OCI-LY7 (cell line): ENCODE results near the gene METTL23. TPM values are rescaled to one million over a fixed set of nuclear protein-coding genes. Genes with fewer than 3 reads are reported as not detected.

Experiments
- BruUV-seq: library from RNA; stranded (reverse); fragments of 400-500 nt; replicated peaks from 2 replicates; lab custom pipeline; 2021; lab: Mats Ljungman, UMichigan
- CTCF ChIA-PET: fragments of 300-600 bp; sonication (Branson Sonifier 250); formaldehyde crosslinking; loops from one replicate; lab custom pipeline; 2022; ENCODE audit warnings: antibody characterized with exemption; ENCODE audit not compliant: unreplicated experiment; lab: Charles Lee
- POLR2A ChIA-PET: fragments of 300-600 bp; sonication (Branson Sonifier 250); formaldehyde crosslinking; loops from one replicate; lab custom pipeline; 2022; ENCODE audit warnings: antibody characterized with exemption; lab: Charles Lee
- DNase-seq: peaks from one replicate; pipeline ENCODE4 v3.0.0-alpha.2; 2015; ENCODE audit warnings: low spot score
- H2AFZ ChIP-seq: fragments of 200-600 bp; sonication (generic), shearing (Covaris generic); 2 replicates; pipeline ENCODE4 v1.6.1; 2014; ENCODE audit warnings: mild to moderate bottlenecking, antibody characterized with exemption, low read length, moderate library complexity
- H3K27ac ChIP-seq: fragments of 200-600 bp; sonication (generic); 2 replicates; pipeline ENCODE4 v1.5.1; 2014; ENCODE audit warnings: mixed run types, low read depth, mild to moderate bottlenecking, moderate library complexity, low read length, inconsistent platforms; ENCODE audit not compliant: poor library complexity, severe bottlenecking
- H3K36me3 ChIP-seq: fragments of 200-600 bp; sonication (generic); 2 replicates; pipeline ENCODE4 v1.6.1; 2014; ENCODE audit warnings: mild to moderate bottlenecking, antibody characterized with exemption, low read length, moderate library complexity, mixed read lengths; ENCODE audit not compliant: insufficient read depth
- H3K4me1 ChIP-seq: fragments of 200-600 bp; sonication (generic); 2 replicates; pipeline ENCODE4 v1.5.1; 2014; ENCODE audit warnings: mild to moderate bottlenecking, low read length; ENCODE audit not compliant: insufficient read depth, poor library complexity, severe bottlenecking
- H3K4me2 ChIP-seq: fragments of 200-600 bp; sonication (generic); 2 replicates; pipeline ENCODE4 v1.6.1; 2014; ENCODE audit warnings: mild to moderate bottlenecking, low read length
- H3K4me3 ChIP-seq: fragments of 200-600 bp; sonication (generic); 2 replicates; pipeline ENCODE4 v1.5.1; 2014; ENCODE audit warnings: mild to moderate bottlenecking, low read depth, low read length; ENCODE audit not compliant: poor library complexity, severe bottlenecking
- H3K79me2 ChIP-seq: fragments of 200-600 bp; sonication (generic); 2 replicates; pipeline ENCODE4 v1.6.1; 2016; ENCODE audit warnings: low read depth, mild to moderate bottlenecking, low read length, moderate library complexity, mixed read lengths; ENCODE audit not compliant: insufficient read depth
- H3K9me2 ChIP-seq: fragments of 200-600 bp; sonication (generic); 2 replicates; pipeline ENCODE4 v1.6.1; 2016; ENCODE audit warnings: mild to moderate bottlenecking, low read length, mixed read lengths; ENCODE audit not compliant: insufficient read depth
- H3K9me3 ChIP-seq: fragments of 200-600 bp; sonication (generic); 2 replicates; pipeline ENCODE4 v1.6.1; 2014; ENCODE audit warnings: mild to moderate bottlenecking, mixed run types, low read length, mixed read lengths
- H4K20me1 ChIP-seq: fragments of 200-600 bp; sonication (generic); 2 replicates; pipeline ENCODE4 v1.6.1; 2014; ENCODE audit warnings: mild to moderate bottlenecking, antibody characterized with exemption, low read length, moderate library complexity, mixed read lengths; ENCODE audit not compliant: insufficient read depth
- CTCF ChIP-seq: fragments of 200-600 bp; sonication (generic); conservative IDR thresholded peaks from 2 replicates; pipeline ENCODE4 v1.5.1; 2014; ENCODE audit warnings: mild to moderate bottlenecking, antibody characterized with exemption, low read length, moderate library complexity, mixed read lengths
- EZH2phosphoT487 ChIP-seq: fragments of 200-600 bp; sonication (generic); IDR thresholded peaks from 2 replicates; pipeline ENCODE4 v1.6.1; 2018; ENCODE audit warnings: low read depth, borderline replicate concordance, mild to moderate bottlenecking, mixed run types, antibody characterized with exemption, low read length, moderate library complexity, mixed read lengths
- intact Hi-C: fragments of 100-400 bp; cut with micrococcal nuclease; formaldehyde crosslinking; loops from one replicate; pipeline ENCODE4 v1.10.0; 2022; ENCODE audit not compliant: unreplicated experiment
- total RNA-seq, 2 experiments: library from RNA; depleted of rRNA in 1 of 2; stranded (reverse); fragments of >200 nt in 1 of 2; shearing (Covaris generic) in 1 of 2; gene quantifications; 2 replicates each; pipeline ENCODE4 v1.2.3, GENCODE V29; 2014 to 2022

METTL23 gene
- total RNA-seq, 2 experiments from 2014 or later = 82.7 to 93.7 TPM

- intact Hi-C loops = no loop called here
- Histone ChIP-seq H3K9me2 (no peaks in the 10 kb centered on the region), H3K36me3 (no peaks in the 10 kb centered on the region), H4K20me1 (no peaks in the 10 kb centered on the region), H3K4me3 (no peak overlapping the region), H3K4me2 (no peak overlapping the region), H2AFZ (no peak overlapping the region), H3K79me2 (no peaks in the 10 kb centered on the region), H3K27ac (no peak overlapping the region), H3K9me3 (no peaks in the 10 kb centered on the region), H3K4me1 (no peaks in the 10 kb centered on the region)
- CTCF ChIA-PET = no interaction called here
- BruUV-seq = no TSS peak
- no peak for DNase-seq
- POLR2A ChIA-PET = no interaction called here
- no peak for TF ChIP-seq CTCF
- TF ChIP-seq EZH2phosphoT487 = no peak
Observed at GRCh38 chr17:76684756-76685155, 41.9 kb upstream of the METTL23 start.

DNA sequence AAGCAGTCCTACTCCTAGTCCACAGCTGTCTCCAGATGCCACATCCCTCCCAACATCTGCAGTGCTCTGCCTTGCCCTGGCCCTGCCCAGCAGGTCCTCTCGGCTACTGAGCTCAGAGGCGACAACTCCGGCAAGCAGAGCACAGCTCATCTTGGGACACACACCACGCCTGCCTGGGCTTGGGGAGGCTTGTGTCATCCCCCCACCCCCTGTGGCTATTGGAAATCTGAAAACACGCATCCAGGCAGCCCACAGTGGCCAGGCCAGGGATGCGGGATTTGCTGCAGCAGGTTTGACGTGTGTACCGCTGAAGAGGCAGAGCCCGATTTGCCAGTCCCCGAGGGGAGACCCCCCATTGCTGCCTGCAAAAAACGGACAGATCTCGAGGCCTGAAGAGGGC is 41.3 kb upstream of the METTL23 start:
- H3K9me3 ChIP-seq = no peaks in the 10 kb centered on the region
- H3K4me3 ChIP-seq = no peak overlapping the region
- no peak overlapping the region for H3K4me2 ChIP-seq
- intact Hi-C loops = no loop called here
- TF ChIP-seq EZH2phosphoT487 (no peak), CTCF (no peak)
- no peaks in the 10 kb centered on the region for H4K20me1 ChIP-seq
- no TSS peak for BruUV-seq
- DNase-seq = no peak
- ChIA-PET CTCF (no interaction called here), POLR2A (interaction anchor here (0.6 kb wide), 1 partner anchor 181 kb away, joined by 5 read pairs; no protein-coding TSS in a partner anchor)
- H3K27ac ChIP-seq = no peak overlapping the region
- H3K4me1 ChIP-seq = no peaks in the 10 kb centered on the region
- H3K9me2 ChIP-seq = no peaks in the 10 kb centered on the region
- no peaks in the 10 kb centered on the region for H3K79me2 ChIP-seq
- no peaks in the 10 kb centered on the region for H3K36me3 ChIP-seq
- no peak overlapping the region for H2AFZ ChIP-seq

GRCh38 chr17:76685846-76686245 is 40.8 kb upstream of the METTL23 start:
- BruUV-seq = no TSS peak
- POLR2A ChIA-PET = interaction anchor here (0.6 kb wide), 1 partner anchor 182 kb away, joined by 5 read pairs; no protein-coding TSS in a partner anchor
- TF ChIP-seq CTCF (no peak), EZH2phosphoT487 (no peak)
- CTCF ChIA-PET = no interaction called here
- H3K9me2 ChIP-seq = no peaks in the 10 kb centered on the region
- H2AFZ ChIP-seq = no peak overlapping the region
- no peaks in the 10 kb centered on the region for H3K36me3 ChIP-seq
- intact Hi-C loops = no loop called here
- H3K27ac ChIP-seq = no peak overlapping the region
- no peaks in the 10 kb centered on the region for H3K4me1 ChIP-seq
- no peak overlapping the region for H3K4me3 ChIP-seq
- no peak overlapping the region for H3K4me2 ChIP-seq
- no peaks in the 10 kb centered on the region for H3K9me3 ChIP-seq
- no peak for DNase-seq
- H4K20me1 ChIP-seq = no peaks in the 10 kb centered on the region
- no peaks in the 10 kb centered on the region for H3K79me2 ChIP-seq
